ENCODE data around the gene ANP32E.
A peak's percentile ranks its signal among the peaks of the same experiment; 100 is the strongest.

Gene ANP32E

GRCh38 chr1:150269451-150269850 is 33.5 kb upstream of the ANP32E start:
- TF ChIP-seq POLR2AphosphoS5 (IDR thresholded peaks at IDR 0.05; ENCODE audit: low read depth, low read length), result no peak
- TF ChIP-seq FOXP2 (optimal IDR thresholded peaks at IDR 0.05; ENCODE audit: borderline replicate concordance, extremely low read depth, extremely low read length, insufficient read depth), result no peak
- TF ChIP-seq SIN3A (IDR thresholded peaks at IDR 0.05; ENCODE audit: borderline replicate concordance, insufficient read depth, low read length), result no peak
- TF ChIP-seq TAF1 (IDR thresholded peaks at IDR 0.05; ENCODE audit: borderline replicate concordance, insufficient read depth, low read length), result no peak
- no peak for TF ChIP-seq REST (IDR thresholded peaks at IDR 0.05; ENCODE audit: insufficient read depth in 1 of 2, low read depth in 2 of 2, low read length in 2 of 2)

- TF ChIP-seq SIN3A (IDR thresholded peaks at IDR 0.05; ENCODE audit: borderline replicate concordance, insufficient read depth, low read length) (peak; percentile 70; the same call in 1 of the 2 replicates), POLR2AphosphoS5 (IDR thresholded peaks at IDR 0.05; ENCODE audit: low read depth, low read length) (peak; percentile 67; the same call in 1 of the 2 replicates), FOXP2 (optimal IDR thresholded peaks at IDR 0.05; ENCODE audit: borderline replicate concordance, extremely low read depth, extremely low read length, insufficient read depth) (no peak)
These were observed 32.9 kb upstream of the ANP32E start, which contains the start of gene APH1A for GRCh38 chr1:150268705-150269403. Gene APH1A (minus strand): TSS chr1:150269016. CDS start chr1:150268810, 206 bp downstream.

GRCh38 chr1:150268340-150268704 is 32.4 kb upstream of the ANP32E start:
- TF ChIP-seq POLR2AphosphoS5 (IDR thresholded peaks at IDR 0.05; ENCODE audit: low read depth, low read length) (no peak), TAF1 (IDR thresholded peaks at IDR 0.05; ENCODE audit: borderline replicate concordance, insufficient read depth, low read length) (no peak), REST (IDR thresholded peaks at IDR 0.05; ENCODE audit: insufficient read depth in 1 of 2, low read depth in 2 of 2, low read length in 2 of 2) (no peak), FOXP2 (optimal IDR thresholded peaks at IDR 0.05; ENCODE audit: borderline replicate concordance, extremely low read depth, extremely low read length, insufficient read depth) (no peak), SIN3A (IDR thresholded peaks at IDR 0.05; ENCODE audit: borderline replicate concordance, insufficient read depth, low read length) (no peak)

- TF ChIP-seq TAF1 (IDR thresholded peaks at IDR 0.05; ENCODE audit: borderline replicate concordance, insufficient read depth, low read length), result no peak
- no peak for TF ChIP-seq POLR2AphosphoS5 (IDR thresholded peaks at IDR 0.05; ENCODE audit: low read depth, low read length)
- TF ChIP-seq FOXP2 (optimal IDR thresholded peaks at IDR 0.05; ENCODE audit: borderline replicate concordance, extremely low read depth, extremely low read length, insufficient read depth), result no peak
- TF ChIP-seq SIN3A (IDR thresholded peaks at IDR 0.05; ENCODE audit: borderline replicate concordance, insufficient read depth, low read length), result no peak
- TF ChIP-seq REST (IDR thresholded peaks at IDR 0.05; ENCODE audit: insufficient read depth in 1 of 2, low read depth in 2 of 2, low read length in 2 of 2), result no peak
These were observed 32.0 kb upstream of the ANP32E start for GRCh38 chr1:150267896-150268295.

- TF ChIP-seq FOXP2 (optimal IDR thresholded peaks at IDR 0.05; ENCODE audit: borderline replicate concordance, extremely low read depth, extremely low read length, insufficient read depth) (no peak), POLR2AphosphoS5 (IDR thresholded peaks at IDR 0.05; ENCODE audit: low read depth, low read length) (0 out of 2 replicates have a peak, but pooled peaks have one; percentile 37)
These were observed 27.6 kb upstream of the ANP32E start for GRCh38 chr1:150263549-150263948.

Measured in PFSK-1 (cell line).